Dermis lymphatic vessel endothelial cell (primary cell): ENCODE measurements around the gene LRRC42. TPM values are rescaled to one million over a fixed set of nuclear protein-coding genes. Genes with fewer than 3 reads are reported as not detected.

ENCODE experiments used
- total RNA-seq: library from RNA; depleted of rRNA; stranded (reverse); fragments of >200 nt; gene quantifications from 2 replicates; pipeline ENCODE4 v1.2.1, GENCODE V29; 2014

LRRC42 gene
- total RNA-seq: 17.2 and 23.8 TPM in 2 replicates

GRCh38 chr1:53946252-53947171 is at the start of gene LRRC42:
TSS of gene LRRC42 (plus strand) at chr1:53946350. CDS start at chr1:53952000, 5,650 bp downstream.

GRCh38 chr1:53945433-53946251 is 508 bp upstream of the LRRC42 start, which contains the start of gene IFT25:
TSS of gene IFT25 (minus strand) at chr1:53945699. CDS start at chr1:53940082, 5,617 bp downstream.

Other genes starting within 250 kb of the LRRC42 start
- gene GLIS1, start 207.2 kb upstream of the LRRC42 start, total RNA-seq: not detected in 2 replicates
- gene NDC1, start 108.1 kb upstream of the LRRC42 start, total RNA-seq: 8.3 and 12.5 TPM in 2 replicates
- gene YIPF1, start 56.6 kb upstream of the LRRC42 start, total RNA-seq: 13.1 and 16.8 TPM in 2 replicates
- gene DIO1, start 52.2 kb upstream of the LRRC42 start, total RNA-seq: not detected in 2 replicates
- 15.1 and 18.0 TPM in 2 replicates for gene IFT25, start 651 bp upstream of the LRRC42 start, total RNA-seq
- gene LDLRAD1, start 71.8 kb downstream of the LRRC42 start, total RNA-seq: not detected in 2 replicates
- gene TMEM59, start 106.9 kb downstream of the LRRC42 start, total RNA-seq: 377 and 481 TPM in 2 replicates
- gene TCEANC2, start 107.3 kb downstream of the LRRC42 start, total RNA-seq: 2.3 and 2.8 TPM in 2 replicates
- gene CDCP2, start 206.7 kb downstream of the LRRC42 start, total RNA-seq: under 0.01 and 0.43 TPM in 2 replicates